AG09319 (cell line): ENCODE measurements around the gene IKZF1.

ENCODE experiments used
- DNase-seq: peaks from one replicate; pipeline ENCODE4 v3.0.0-alpha.2; 2010; ENCODE audit warnings: low read depth; ENCODE audit errors: extremely low read depth
- CTCF ChIP-seq: IDR thresholded peaks from 2 replicates; pipeline ENCODE4 v1.5.1; 2011; ENCODE audit warnings: low read depth, mild to moderate bottlenecking, inconsistent platforms, low read length, moderate library complexity

IKZF1 gene

GRCh38 chr7:50353201-50353600, 48.7 kb downstream of the IKZF1 start:
- no peak for TF ChIP-seq CTCF
- DNase-seq, result no peak

- no peak for DNase-seq
- TF ChIP-seq CTCF, result no peak
Observed at GRCh38 chr7:50353894-50354595, 49.5 kb downstream of the IKZF1 start.

- no peak for DNase-seq
- no peak for TF ChIP-seq CTCF
Observed at GRCh38 chr7:50355817-50356178, 51.3 kb downstream of the IKZF1 start.

- DNase-seq, result no peak
- no peak for TF ChIP-seq CTCF
Observed at GRCh38 chr7:50356212-50356944, 51.9 kb downstream of the IKZF1 start.

- no peak for DNase-seq
- no peak for TF ChIP-seq CTCF
Observed at GRCh38 chr7:50356945-50357268, 52.4 kb downstream of the IKZF1 start.

GRCh38 chr7:50357426-50357825, 52.9 kb downstream of the IKZF1 start:
- DNase-seq, result no peak
- no peak for TF ChIP-seq CTCF

GRCh38 chr7:50358041-50358705, 53.7 kb downstream of the IKZF1 start:
- TF ChIP-seq CTCF, result no peak
- DNase-seq, result no peak
